ENCODE data around the gene GRID2.

GRCh38 chr4:92961881-92962280 is 658.1 kb downstream of the GRID2 start:
- TF ChIP-seq SMAD3 (CRISPR knock-in tag; IDR thresholded peaks at IDR 0.05), result no peak
- TF ChIP-seq ATF1 (CRISPR knock-in tag; IDR thresholded peaks at IDR 0.05), result no peak
- TF ChIP-seq MYNN (CRISPR knock-in tag; IDR thresholded peaks at IDR 0.05; ENCODE audit: low read depth), result no peak

All from HepG2 (cell line).